NT2/D1 (cell line): ENCODE results near the gene KAZALD1.

Source experiments
- DNase-seq: peaks from one replicate; pipeline ENCODE4 v3.0.0-alpha.2; 2011; ENCODE audit warnings: low read depth, low spot score
- H3K27me3 ChIP-seq: 2 replicates; pipeline ENCODE4 v1.6.0; 2011; ENCODE audit warnings: mild to moderate bottlenecking; ENCODE audit not compliant: insufficient read length, insufficient read depth
- H3K36me3 ChIP-seq: 2 replicates; pipeline ENCODE4 v1.6.1; 2011; ENCODE audit warnings: mild to moderate bottlenecking, low read length, mixed read lengths; ENCODE audit not compliant: insufficient read depth, insufficient read length
- H3K4me1 ChIP-seq: 2 replicates; pipeline ENCODE4 v1.5.1; 2011; ENCODE audit not compliant: insufficient read depth, insufficient read length
- H3K4me3 ChIP-seq: 2 replicates; pipeline ENCODE4 v1.5.1; 2011; ENCODE audit warnings: low read depth; ENCODE audit not compliant: insufficient read length
- H3K9ac ChIP-seq: 2 replicates; pipeline ENCODE4 v1.6.0; 2011; ENCODE audit warnings: low read depth; ENCODE audit not compliant: insufficient read length
- H3K9me3 ChIP-seq: 2 replicates; pipeline ENCODE4 v1.5.1; 2011; ENCODE audit warnings: mild to moderate bottlenecking, low read length; ENCODE audit not compliant: insufficient read depth
- SUZ12 ChIP-seq: IDR thresholded peaks from 2 replicates; pipeline ENCODE4 v1.6.1; 2011; ENCODE audit not compliant: insufficient read length, insufficient read depth; ENCODE audit errors: extremely low read depth
- YY1 ChIP-seq: IDR thresholded peaks from 2 replicates; pipeline ENCODE4 v1.6.1; 2011; ENCODE audit not compliant: insufficient read length, insufficient read depth
- ZNF274 ChIP-seq: IDR thresholded peaks from 2 replicates; pipeline ENCODE4 v1.6.1; 2011; ENCODE audit warnings: mild to moderate bottlenecking, low read depth, low read length

Gene KAZALD1

GRCh38 chr10:101071885-101072433, 10.2 kb downstream of the KAZALD1 start:
- Histone ChIP-seq H3K9me3 (no peaks in the 10 kb centered on the region), H3K9ac (no peak overlapping the region), H3K4me3 (no peak overlapping the region), H3K27me3 (peaks cover 14% of the 10 kb centered on the region), H3K36me3 (no peaks in the 10 kb centered on the region), H3K4me1 (peaks cover 10% of the 10 kb centered on the region)
- TF ChIP-seq ZNF274 (no peak), YY1 (no peak), SUZ12 (no peak)
- DNase-seq = no peak

DNA sequence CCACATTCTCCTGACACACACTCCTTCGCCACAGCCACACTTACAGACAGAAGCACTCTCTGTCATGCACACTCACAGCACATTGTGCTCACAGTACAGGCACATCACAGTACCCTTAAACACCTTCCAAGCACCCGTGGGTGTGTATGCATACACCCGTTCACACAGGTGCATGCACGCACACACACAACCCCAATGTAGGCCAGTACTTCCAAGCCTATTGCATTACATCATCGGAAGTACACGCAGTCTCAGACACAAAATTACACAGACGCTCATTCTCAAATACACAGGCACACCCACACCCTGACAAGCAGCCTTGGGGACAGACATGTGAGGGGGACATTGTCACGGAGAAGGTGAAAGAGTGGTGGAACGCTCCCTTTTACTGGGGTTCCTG, 11.1 kb downstream of the KAZALD1 start:
- Histone ChIP-seq H3K4me3 (no peak overlapping the region), H3K27me3 (peaks cover 8% of the 10 kb centered on the region), H3K9ac (no peak overlapping the region), H3K9me3 (no peaks in the 10 kb centered on the region), H3K36me3 (no peaks in the 10 kb centered on the region), H3K4me1 (peaks cover 10% of the 10 kb centered on the region)
- TF ChIP-seq SUZ12 (no peak), YY1 (no peak), ZNF274 (no peak)
- DNase-seq = no peak

DNA sequence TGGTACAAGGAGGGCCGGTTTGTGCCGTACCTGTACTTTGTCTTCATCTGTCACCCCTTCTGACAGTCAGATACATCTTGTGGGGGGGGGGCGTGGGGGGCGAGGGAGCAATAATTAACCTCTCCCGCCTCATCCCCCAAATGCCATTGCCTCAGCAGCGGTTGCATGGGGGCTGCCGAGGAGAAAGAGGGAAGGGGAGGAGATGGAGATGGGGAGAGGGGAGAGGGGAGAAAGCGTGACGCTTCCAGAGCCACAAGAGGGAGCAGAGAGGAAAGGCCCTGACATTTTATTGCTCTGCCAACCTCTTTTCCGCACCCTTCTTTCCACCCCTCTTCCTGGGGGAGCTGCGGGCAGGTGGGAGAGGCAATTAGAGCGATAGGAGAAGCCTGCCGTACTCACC, 11.8 kb downstream of the KAZALD1 start:
- Histone ChIP-seq H3K9ac (no peak overlapping the region), H3K27me3 (peaks cover 8% of the 10 kb centered on the region), H3K9me3 (no peaks in the 10 kb centered on the region), H3K4me1 (peaks cover 10% of the 10 kb centered on the region), H3K4me3 (no peak overlapping the region), H3K36me3 (no peaks in the 10 kb centered on the region)
- TF ChIP-seq SUZ12 = no peak
- no peak for TF ChIP-seq YY1
- no peak for TF ChIP-seq ZNF274
- DNase-seq = no peak

DNA sequence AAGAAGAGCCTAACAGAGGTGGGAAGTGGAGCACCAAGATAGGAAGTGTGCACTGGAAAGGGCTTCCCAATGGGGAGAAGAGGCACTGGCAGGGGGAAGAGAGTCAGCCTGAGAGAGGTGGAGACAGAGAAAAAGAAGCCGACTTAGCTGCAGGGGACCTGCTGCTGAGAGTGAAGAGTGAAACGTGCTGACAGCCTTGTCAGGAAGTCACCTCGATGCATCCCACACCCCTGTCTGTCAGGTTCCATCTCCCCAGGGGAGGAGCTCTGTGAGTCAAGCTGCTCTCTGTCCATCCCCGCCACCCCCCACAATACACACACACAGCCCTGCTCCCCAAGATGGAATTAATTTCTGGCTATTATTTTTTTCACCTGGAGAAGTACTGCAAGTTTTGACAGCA, 14.0 kb downstream of the KAZALD1 start:
- no peak for TF ChIP-seq YY1
- no peak for TF ChIP-seq ZNF274
- TF ChIP-seq SUZ12 = no peak
- peaks cover 16% of the 10 kb centered on the region for H3K27me3 ChIP-seq

GRCh38 chr10:101076630-101077029, 14.8 kb downstream of the KAZALD1 start:
- Histone ChIP-seq H3K4me1 (peaks cover 10% of the 10 kb centered on the region), H3K9ac (no peak overlapping the region), H3K27me3 (peaks cover 24% of the 10 kb centered on the region), H3K9me3 (no peaks in the 10 kb centered on the region), H3K4me3 (no peak overlapping the region), H3K36me3 (no peaks in the 10 kb centered on the region)
- TF ChIP-seq YY1 (no peak), SUZ12 (no peak), ZNF274 (no peak)
- DNase-seq = no peak

More for the DNA sequence above, 14.0 kb downstream of the KAZALD1 start:
- Histone ChIP-seq H3K4me3 (no peak overlapping the region), H3K4me1 (peaks cover 10% of the 10 kb centered on the region), H3K9ac (no peak overlapping the region), H3K36me3 (no peaks in the 10 kb centered on the region), H3K9me3 (no peaks in the 10 kb centered on the region)
- no peak for DNase-seq

GRCh38 chr10:101079874-101080273, 18.1 kb downstream of the KAZALD1 start:
- Histone ChIP-seq H3K27me3 (peaks cover 28% of the 10 kb centered on the region), H3K36me3 (no peaks in the 10 kb centered on the region), H3K4me3 (no peak overlapping the region), H3K4me1 (peaks cover 7% of the 10 kb centered on the region), H3K9me3 (no peaks in the 10 kb centered on the region), H3K9ac (no peak overlapping the region)
- no peak for TF ChIP-seq YY1
- no peak for TF ChIP-seq ZNF274
- TF ChIP-seq SUZ12 = no peak
- DNase-seq = no peak

GRCh38 chr10:101080933-101081931, 19.4 kb downstream of the KAZALD1 start:
- no peak for DNase-seq
- Histone ChIP-seq H3K27me3 (peaks cover 28% of the 10 kb centered on the region), H3K36me3 (no peaks in the 10 kb centered on the region), H3K9ac (no peak overlapping the region), H3K4me1 (no peaks in the 10 kb centered on the region), H3K9me3 (no peaks in the 10 kb centered on the region), H3K4me3 (no peak overlapping the region)
- no peak for TF ChIP-seq ZNF274
- no peak for TF ChIP-seq YY1
- no peak for TF ChIP-seq SUZ12
